A673 (cell line): ENCODE measurements around the gene CCDC88B. TPM values are rescaled to one million over a fixed set of nuclear protein-coding genes. Genes with fewer than 3 reads are reported as not detected.

Experiments
- BruUV-seq: library from RNA; stranded (reverse); fragments of 400-500 nt; replicated peaks from 2 replicates; lab custom pipeline; 2021; lab: Mats Ljungman, UMichigan
- CTCF ChIA-PET: fragments of 300-600 bp; sonication (Branson Sonifier 250); formaldehyde crosslinking; loops from one replicate; lab custom pipeline; 2022; ENCODE audit warnings: antibody characterized with exemption; lab: Charles Lee
- POLR2A ChIA-PET: fragments of 300-600 bp; sonication (Branson Sonifier 250); formaldehyde crosslinking; loops from one replicate; lab custom pipeline; 2022; ENCODE audit warnings: antibody characterized with exemption; ENCODE audit not compliant: low non-redundant PET; lab: Charles Lee
- DNase-seq: peaks from one replicate; pipeline ENCODE4 v3.0.0-alpha.2; 2015; ENCODE audit warnings: low spot score
- H3K27ac ChIP-seq: fragments of 200-600 bp; sonication (generic); 2 replicates; pipeline ENCODE4 v1.5.1; 2016; ENCODE audit warnings: mixed run types, low read depth, mild to moderate bottlenecking, mixed read lengths, antibody characterized with exemption, low read length; ENCODE audit not compliant: poor library complexity, severe bottlenecking
- H3K27me3 ChIP-seq: fragments of 200-600 bp; sonication (generic); replicated peaks from 2 replicates; pipeline ENCODE4 v1.6.1; 2017; ENCODE audit warnings: mixed run types, low read depth, mild to moderate bottlenecking, mixed read lengths, antibody characterized with exemption, low read length; ENCODE audit not compliant: insufficient read depth, poor library complexity
- H3K36me3 ChIP-seq: fragments of 200-600 bp; sonication (generic); 2 replicates; pipeline ENCODE4 v1.6.1; 2016; ENCODE audit warnings: mixed run types, mild to moderate bottlenecking, mixed read lengths, antibody characterized with exemption, low read length; ENCODE audit not compliant: insufficient read depth, poor library complexity, severe bottlenecking
- H3K4me1 ChIP-seq: fragments of 200-600 bp; sonication (generic); 2 replicates; pipeline ENCODE4 v1.6.1; 2017; ENCODE audit warnings: mixed run types, mild to moderate bottlenecking, mixed read lengths, antibody characterized with exemption, low read length; ENCODE audit not compliant: insufficient read depth, poor library complexity, severe bottlenecking
- H3K4me3 ChIP-seq: fragments of 200-600 bp; sonication (generic); 2 replicates; pipeline ENCODE4 v1.5.1; 2016; ENCODE audit warnings: low read depth, mixed run types, mild to moderate bottlenecking, mixed read lengths, low read length; ENCODE audit not compliant: poor library complexity, severe bottlenecking
- H3K9me3 ChIP-seq: fragments of 200-600 bp; sonication (generic); 2 replicates; pipeline ENCODE4 v1.6.1; 2016; ENCODE audit warnings: mixed run types, low read depth, mild to moderate bottlenecking, mixed read lengths, antibody characterized with exemption, low read length; ENCODE audit not compliant: poor library complexity, severe bottlenecking
- CTCF ChIP-seq: fragments of 300-800, 200-600 bp; sonication (generic); conservative IDR thresholded peaks from 2 replicates; pipeline ENCODE4 v1.5.1; 2017; ENCODE audit warnings: low read depth, mild to moderate bottlenecking, antibody characterized with exemption, low read length, moderate library complexity, mixed read lengths
- EZH2 ChIP-seq: fragments of 200-600 bp; sonication (generic); IDR thresholded peaks from 2 replicates; pipeline ENCODE4 v1.6.1; 2017; ENCODE audit warnings: borderline replicate concordance, low read depth, mild to moderate bottlenecking, mixed read lengths, antibody characterized with exemption, low read length; ENCODE audit not compliant: poor library complexity, severe bottlenecking
- intact Hi-C: fragments of 100-400 bp; cut with micrococcal nuclease; formaldehyde crosslinking; loops from one replicate; pipeline ENCODE4 v1.10.0; 2022; ENCODE audit not compliant: unreplicated experiment
- total RNA-seq: library from RNA; stranded (reverse); gene quantifications from 2 replicates; pipeline ENCODE4 v1.2.3, GENCODE V29; 2021

The CCDC88B gene
- total RNA-seq, 1 experiment from 2014 or later = 0.47 TPM

- POLR2A ChIA-PET = interaction anchor here (0.5 kb wide), 1 partner anchor 58 kb away, joined by 3 read pairs; no protein-coding TSS in a partner anchor
- DNase-seq = no peak
- H3K4me1 ChIP-seq = no peaks in the 10 kb centered on the region
- intact Hi-C loops = no loop called here
- H3K27me3 ChIP-seq = no peaks in the 10 kb centered on the region
- no peak overlapping the region for H3K4me3 ChIP-seq
- peaks cover 8% of the 10 kb centered on the region for H3K36me3 ChIP-seq
- TF ChIP-seq CTCF (no peak), EZH2 (no peak)
- no peaks in the 10 kb centered on the region for H3K9me3 ChIP-seq
- no TSS peak for BruUV-seq
- no peak overlapping the region for H3K27ac ChIP-seq
- CTCF ChIA-PET = interaction anchor here (0.7 kb wide), 1 partner anchor 328 kb away, joined by 4 read pairs; no protein-coding TSS in a partner anchor
Observed at GRCh38 chr11:64324692-64325469, 15.1 kb upstream of the CCDC88B start.

- Histone ChIP-seq H3K36me3 (no peaks in the 10 kb centered on the region), H3K27me3 (no peaks in the 10 kb centered on the region), H3K9me3 (no peaks in the 10 kb centered on the region), H3K4me1 (peaks cover 5% of the 10 kb centered on the region), H3K27ac (no peak overlapping the region), H3K4me3 (no peak overlapping the region)
- no TSS peak for BruUV-seq
- TF ChIP-seq EZH2 (no peak), CTCF (no peak)
- CTCF ChIA-PET = no interaction called here
- POLR2A ChIA-PET = interaction anchor here (0.6 to 0.8 kb wide), 2 partner anchors 10 to 1533 kb away, joined by 3 read pairs; partner anchors contain the start of gene PRDX5
- no peak for DNase-seq
- intact Hi-C loops = no loop called here
Observed at GRCh38 chr11:64327375-64327774, 12.6 kb upstream of the CCDC88B start.

- Histone ChIP-seq H3K27ac (no peak overlapping the region), H3K27me3 (no peaks in the 10 kb centered on the region), H3K4me3 (no peak overlapping the region), H3K9me3 (no peaks in the 10 kb centered on the region), H3K36me3 (no peaks in the 10 kb centered on the region), H3K4me1 (peaks cover 5% of the 10 kb centered on the region)
- intact Hi-C loops = no loop called here
- no TSS peak for BruUV-seq
- TF ChIP-seq EZH2 (no peak), CTCF (no peak)
- ChIA-PET POLR2A (interaction anchor here (0.8 kb wide), 1 partner anchor 10 kb away, joined by 3 read pairs; the partner anchor contains the start of gene PRDX5), CTCF (no interaction called here)
- no peak for DNase-seq
Observed at GRCh38 chr11:64327993-64328392, 12.0 kb upstream of the CCDC88B start.
